Liver (tissue), 9 donors: ENCODE measurements around the gene SELENOV. TPM values are rescaled to one million over a fixed set of nuclear protein-coding genes. Genes with fewer than 3 reads are reported as not detected.

Experiments used
- DNase-seq: peaks from one replicate; pipeline ENCODE4 v3.0.0-alpha.2; 2017; ENCODE audit warnings: low spot score
- H3K27ac ChIP-seq, 2 donors: one replicate each; pipeline ENCODE4 v1.7.0; 2013; ENCODE audit warnings: inconsistent platforms in 2 of 2, low read length in 2 of 2, control low read depth in 1 of 2, low read depth in 1 of 2, mild to moderate bottlenecking in 1 of 2
- H3K27me3 ChIP-seq, 4 donors: one replicate each; pipeline versions ENCODE4 v1.6.1 to v1.7.0; 2013; ENCODE audit warnings: low read length in 3 of 4, inconsistent platforms in 1 of 4, mild to moderate bottlenecking in 1 of 4, moderate library complexity in 1 of 4; ENCODE audit not compliant: control insufficient read depth in 4 of 4, insufficient read depth in 4 of 4
- H3K36me3 ChIP-seq, 4 donors: one replicate each; pipeline versions ENCODE4 v1.6.1 to v1.7.0; 2013; ENCODE audit warnings: low read length in 3 of 4, mild to moderate bottlenecking in 3 of 4, low read depth in 1 of 4, moderate library complexity in 1 of 4; ENCODE audit not compliant: control insufficient read depth in 4 of 4, insufficient read depth in 3 of 4
- H3K4me1 ChIP-seq, 4 donors: one replicate each; pipeline versions ENCODE4 v1.6.1 to v1.7.0; 2013; ENCODE audit warnings: low read length in 3 of 4, mild to moderate bottlenecking in 3 of 4, moderate library complexity in 1 of 4; ENCODE audit not compliant: control insufficient read depth in 4 of 4, insufficient read depth in 4 of 4
- H3K4me3 ChIP-seq, 3 donors: one replicate each; pipeline versions ENCODE4 v1.6.1 to v1.7.0; 2013; ENCODE audit warnings: low read length in 3 of 3, control low read depth in 1 of 3, low read depth in 1 of 3, mild to moderate bottlenecking in 1 of 3
- H3K9ac ChIP-seq, 2 donors: one replicate each; pipeline ENCODE4 v1.7.0; 2013; ENCODE audit warnings: low read length in 2 of 2, mild to moderate bottlenecking in 2 of 2, moderate library complexity in 2 of 2, control low read depth in 1 of 2, low read depth in 1 of 2
- H3K9me3 ChIP-seq, 4 donors: one replicate each; pipeline versions ENCODE4 v1.6.1 to v1.7.0; 2013; ENCODE audit warnings: low read length in 3 of 4; ENCODE audit not compliant: control insufficient read depth in 4 of 4
- CTCF ChIP-seq: fragments of 150-350 bp; IDR thresholded peaks from 2 replicates; pipeline ENCODE4 v1.5.1; 2017; ENCODE audit warnings: improper control_type of control experiment, low read depth, low read length; ENCODE audit not compliant: missing input control
- EGR1 ChIP-seq, 2 donors: IDR thresholded peaks; 2 replicates each; pipeline ENCODE4 v1.6.1; 2016 to 2018; ENCODE audit warnings: antibody characterized with exemption in 2 of 2, low read depth in 2 of 2
- FOXA1 ChIP-seq: IDR thresholded peaks from 2 replicates; pipeline ENCODE4 v1.6.1; 2016; ENCODE audit warnings: antibody characterized with exemption
- FOXA2 ChIP-seq: IDR thresholded peaks from 2 replicates; pipeline ENCODE4 v1.6.1; 2016; ENCODE audit warnings: antibody characterized with exemption
- GABPA ChIP-seq, 2 donors: IDR thresholded peaks in 1 of 2; conservative IDR thresholded peaks in 1 of 2; 2 replicates each; pipeline ENCODE4 v1.6.1; 2016; ENCODE audit warnings: antibody characterized with exemption in 2 of 2, mild to moderate bottlenecking in 1 of 2, moderate library complexity in 1 of 2
- HNF4A ChIP-seq, 2 donors: conservative IDR thresholded peaks; 2 replicates each; pipeline ENCODE4 v1.6.1; 2016; ENCODE audit warnings: antibody characterized with exemption in 2 of 2, mild to moderate bottlenecking in 2 of 2
- HNF4G ChIP-seq: IDR thresholded peaks from 2 replicates; pipeline ENCODE4 v1.6.1; 2016; ENCODE audit warnings: antibody characterized with exemption
- JUND ChIP-seq, 2 donors: IDR thresholded peaks; 2 replicates each; pipeline ENCODE4 v1.6.1; 2016; ENCODE audit warnings: antibody characterized with exemption in 2 of 2
- NR2F2 ChIP-seq: IDR thresholded peaks from 2 replicates; pipeline ENCODE4 v1.6.1; 2016; ENCODE audit warnings: antibody characterized with exemption
- RAD21 ChIP-seq, 2 donors: IDR thresholded peaks; 2 replicates each; pipeline ENCODE4 v1.6.1; 2016; ENCODE audit warnings: antibody characterized with exemption in 2 of 2, mild to moderate bottlenecking in 2 of 2
- REST ChIP-seq: IDR thresholded peaks from 2 replicates; pipeline ENCODE4 v1.6.1; 2016; ENCODE audit warnings: antibody characterized with exemption, mild to moderate bottlenecking
- RXRA ChIP-seq, 2 donors: IDR thresholded peaks; 2 replicates each; pipeline ENCODE4 v1.6.1; 2017 to 2018; ENCODE audit warnings: antibody characterized with exemption in 2 of 2, mild to moderate bottlenecking in 1 of 2
- SP1 ChIP-seq: IDR thresholded peaks from 2 replicates; pipeline ENCODE4 v1.6.1; 2018; ENCODE audit warnings: antibody characterized with exemption, mild to moderate bottlenecking
- TAF1 ChIP-seq: conservative IDR thresholded peaks from 2 replicates; pipeline ENCODE4 v1.6.1; 2016; ENCODE audit warnings: antibody characterized with exemption, mild to moderate bottlenecking
- YY1 ChIP-seq: IDR thresholded peaks from 2 replicates; pipeline ENCODE4 v1.6.1; 2016; ENCODE audit warnings: antibody characterized with exemption, mild to moderate bottlenecking
- ZBTB33 ChIP-seq: IDR thresholded peaks from 2 replicates; pipeline ENCODE4 v1.6.1; 2016; ENCODE audit warnings: antibody characterized with exemption
- WGBS: extraction: QIAGEN DNeasy Blood & Tissue Kit; methylation state at CpG from one replicate; pipeline ENCODE4 v1.1.7; 2013; 5-methylcytosine and 5-hydroxymethylcytosine counted together
- polyA plus RNA-seq, 2 donors: library from polyadenylated mRNA; stranded (reverse) in 1 of 2; unstranded in 1 of 2; fragments of 200-250 nt in 1 of 2; fragments of >200 nt in 1 of 2; fragmentation: Nextera tagmentation in 1 of 2; extraction: Ambion mirVana in 1 of 2; gene quantifications; one replicate each; pipeline versions ENCODE4 v1.2.1 to v1.2.3, GENCODE V29; 2013 to 2015
- total RNA-seq, 2 donors: library from RNA; depleted of rRNA; stranded (reverse); fragments of >200 nt; gene quantifications; one replicate each; pipeline ENCODE4 v1.2.3, GENCODE V29; 2014
- donor health status: healthy.
- donor health status: healthy.
- donor health status: healthy.
- donor health status: healthy.
- donor health status: healthy.

SELENOV gene
- total and polyA plus RNA-seq, 4 donors: not detected

GRCh38 chr19:39533791-39534190 is 18.9 kb downstream of the SELENOV start:
- Histone ChIP-seq H3K9ac (no peak overlapping the region), H3K4me1 (peaks cover 0 to 18% (median 14%) of the 10 kb centered on the region in 4 donors), H3K27me3 (no peaks in the 10 kb centered on the region), H3K4me3 (no peak overlapping the region), H3K36me3 (no peaks in the 10 kb centered on the region), H3K9me3 (no peaks in the 10 kb centered on the region), H3K27ac (no peak overlapping the region)
- WGBS: 65% methylated on average over 3 of the region's 3 CpGs
- DNase-seq: no peak
- TF ChIP-seq YY1 (no peak), ZBTB33 (no peak), FOXA2 (no peak), JUND (IDR thresholded peaks at IDR 0.05) (no peak), HNF4G (no peak), RXRA (IDR thresholded peaks at IDR 0.05) (no peak), FOXA1 (no peak), NR2F2 (no peak), EGR1 (IDR thresholded peaks at IDR 0.05; ENCODE audit: low read depth in 2 of 2) (no peak), HNF4A (conservative IDR thresholded peaks at IDR 0.05) (no peak)

GRCh38 chr19:39539165-39539517 is 24.2 kb downstream of the SELENOV start:
- H3K9ac ChIP-seq: peak overlapping the region; percentile 81 to 93
- peak overlapping the region; percentile 94 to 99 (median 96) for H3K4me3 ChIP-seq
- H3K4me1 ChIP-seq: peaks cover 0 to 16% (median 9%) of the 10 kb centered on the region in 4 donors
- H3K9me3 ChIP-seq: no peaks in the 10 kb centered on the region
- peak overlapping the region; percentile 87 to 90 for H3K27ac ChIP-seq
- H3K27me3 ChIP-seq: no peaks in the 10 kb centered on the region
- no peak for DNase-seq
- WGBS: 3% methylated on average over 10 of the region's 10 CpGs
- no peaks in the 10 kb centered on the region for H3K36me3 ChIP-seq
- TF ChIP-seq EGR1 (IDR thresholded peaks at IDR 0.05; ENCODE audit: low read depth in 2 of 2) (no peak), JUND (IDR thresholded peaks at IDR 0.05) (no peak)

GRCh38 chr19:39539518-39540332 is 24.8 kb downstream of the SELENOV start, which contains the start of gene EID2:
Gene EID2 (minus strand): TSS chr19:39540161. CDS start chr19:39540079, 82 bp downstream.
- H3K27ac ChIP-seq: peak within 1 kb of the TSS; percentile 87 to 90
- no peaks in the 10 kb centered on the region for H3K27me3 ChIP-seq
- H3K4me1 ChIP-seq: peaks cover 0 to 16% (median 9%) of the 10 kb centered on the region in 4 donors
- H3K9ac ChIP-seq: peak within 1 kb of the TSS; percentile 81 to 93
- H3K36me3 ChIP-seq: no peaks in the 10 kb centered on the region
- H3K4me3 ChIP-seq: peak within 1 kb of the TSS; percentile 94 to 99 (median 96)
- DNase-seq: peak; percentile 94
- under 1% methylated on average over 84 of the region's 84 CpGs for WGBS
- H3K9me3 ChIP-seq: no peaks in the 10 kb centered on the region
- TF ChIP-seq FOXA2: no peak
- peak; percentile 87 for TF ChIP-seq CTCF
- peak in 1 of 2 donors; percentile 48 for TF ChIP-seq RXRA (IDR thresholded peaks at IDR 0.05)
- TF ChIP-seq TAF1: no peak
- peak; percentile 64 to 78 for TF ChIP-seq EGR1 (IDR thresholded peaks at IDR 0.05; ENCODE audit: low read depth in 2 of 2)
- TF ChIP-seq FOXA1: no peak
- TF ChIP-seq RAD21 (IDR thresholded peaks at IDR 0.05): peak; percentile 73 to 80
- TF ChIP-seq SP1: peak; percentile 40
- TF ChIP-seq HNF4A (conservative IDR thresholded peaks at IDR 0.05): peak in 1 of 2 donors; percentile 17
- TF ChIP-seq HNF4G: no peak
- TF ChIP-seq GABPA (IDR thresholded peaks at IDR 0.05 in 1 of 2, conservative IDR thresholded peaks at IDR 0.05 in 1 of 2): peak in 1 of 2 donors; percentile 40
- TF ChIP-seq NR2F2: peak; percentile 5
- peak; percentile 86 for TF ChIP-seq YY1
- TF ChIP-seq REST: peak; percentile 69
- TF ChIP-seq ZBTB33: peak; percentile 79
